ENCODE measurements around the gene NECTIN2.
A peak's percentile ranks its signal among the peaks of the same experiment; 100 is the strongest.
"Not testable (repeated sequence)": the region's sequence is repeated elsewhere in the genome, so short reads cannot be mapped to it uniquely, and the experiment has no call there.

The NECTIN2 gene

GRCh38 chr19:44884566-44884965 lies 38.5 kb downstream of the NECTIN2 start:
- no peak for DNase-seq (ENCODE audit: low read depth in 2 of 2)

- no peak for DNase-seq (ENCODE audit: low read depth in 2 of 2)
These were observed 40.0 kb downstream of the NECTIN2 start for GRCh38 chr19:44886141-44886540.

DNA sequence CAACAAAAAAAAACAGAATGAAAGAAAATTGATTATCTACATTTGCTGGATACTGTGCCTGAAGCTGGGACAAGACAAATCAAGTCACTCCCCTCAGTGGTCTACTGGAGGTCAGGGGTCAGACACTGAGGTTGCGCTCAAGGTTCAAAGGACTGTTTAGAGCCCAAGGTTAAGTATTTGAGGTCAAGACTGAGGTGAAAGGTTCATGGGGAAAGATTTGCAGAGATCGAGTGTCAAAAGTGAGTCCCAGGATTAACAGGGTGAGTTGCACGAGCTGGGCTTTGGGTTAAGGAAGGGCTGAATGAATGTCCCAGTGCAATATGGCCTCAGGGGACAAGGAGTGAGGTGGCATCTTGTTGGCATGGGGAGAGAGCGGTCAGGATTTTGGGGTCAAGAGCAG lies 41.6 kb downstream of the NECTIN2 start:
- no peak for DNase-seq (ENCODE audit: low read depth in 2 of 2)

GRCh38 chr19:44888335-44888734 lies 42.2 kb downstream of the NECTIN2 start:
- not testable (repeated sequence) for DNase-seq (ENCODE audit: low read depth in 2 of 2)

- DNase-seq (ENCODE audit: low read depth in 2 of 2) = no peak
These were observed 43.8 kb downstream of the NECTIN2 start for GRCh38 chr19:44889830-44890365.

DNA sequence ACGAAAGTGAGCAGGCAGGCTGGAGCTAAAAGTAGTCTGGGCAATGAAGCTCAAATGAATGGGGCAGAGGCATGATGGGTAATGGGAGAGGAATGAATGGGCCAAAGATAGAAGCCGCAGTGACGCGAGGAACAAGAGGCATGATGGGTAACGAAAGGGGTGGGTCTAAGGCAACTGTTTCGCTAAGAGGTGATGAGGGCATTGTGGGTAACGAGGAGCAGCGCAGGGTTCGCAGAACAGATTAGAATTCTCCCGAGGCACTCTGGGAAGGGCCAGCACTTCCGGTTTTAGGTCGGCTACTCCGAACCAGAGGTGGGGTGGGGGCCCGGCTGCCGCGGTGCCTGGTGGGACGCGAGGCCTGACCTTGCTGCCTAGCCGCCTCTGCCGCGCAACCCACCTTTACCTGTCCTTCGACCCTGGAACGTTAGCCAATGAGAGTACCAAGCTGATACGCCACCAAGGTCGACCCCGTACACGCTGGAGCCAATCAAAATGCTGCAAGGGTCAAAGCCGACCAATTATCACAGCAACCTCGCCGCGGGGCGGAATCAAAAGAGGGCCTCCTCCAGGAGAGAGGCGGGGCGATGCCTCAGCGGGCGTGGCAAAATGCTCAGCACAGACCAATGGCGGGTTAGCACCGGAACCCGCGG lies 44.4 kb downstream of the NECTIN2 start:
- peak; percentile 100 for DNase-seq (ENCODE audit: low read depth in 2 of 2)

GRCh38 chr19:44891016-44891882 lies 45.2 kb downstream of the NECTIN2 start, which contains the start of gene TOMM40:
TSS of gene TOMM40 (plus strand) at chr19:44891254. CDS start at chr19:44891416, 162 bp downstream.
- DNase-seq (ENCODE audit: low read depth in 2 of 2) = no peak

DNA sequence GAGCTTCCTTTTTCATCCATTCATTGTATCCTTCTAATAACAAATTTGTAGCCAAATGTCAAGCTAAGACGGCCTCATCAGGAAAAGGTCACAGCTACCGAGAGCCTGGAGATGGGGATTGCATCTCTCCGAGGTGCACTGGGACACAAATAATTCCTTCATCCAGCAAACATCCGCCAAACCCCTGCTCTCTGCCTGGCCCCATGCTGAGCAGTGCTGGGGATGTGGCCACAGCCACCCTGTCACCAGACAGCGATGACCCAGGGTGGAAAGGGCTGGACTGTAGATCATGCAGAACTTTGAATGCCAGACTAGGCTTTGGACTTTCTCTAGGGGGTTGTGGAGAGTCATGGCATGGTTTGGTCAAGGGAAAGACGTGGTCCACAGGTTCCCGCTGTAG lies 46.8 kb downstream of the NECTIN2 start:
- DNase-seq (ENCODE audit: low read depth in 2 of 2) = no peak

DNA sequence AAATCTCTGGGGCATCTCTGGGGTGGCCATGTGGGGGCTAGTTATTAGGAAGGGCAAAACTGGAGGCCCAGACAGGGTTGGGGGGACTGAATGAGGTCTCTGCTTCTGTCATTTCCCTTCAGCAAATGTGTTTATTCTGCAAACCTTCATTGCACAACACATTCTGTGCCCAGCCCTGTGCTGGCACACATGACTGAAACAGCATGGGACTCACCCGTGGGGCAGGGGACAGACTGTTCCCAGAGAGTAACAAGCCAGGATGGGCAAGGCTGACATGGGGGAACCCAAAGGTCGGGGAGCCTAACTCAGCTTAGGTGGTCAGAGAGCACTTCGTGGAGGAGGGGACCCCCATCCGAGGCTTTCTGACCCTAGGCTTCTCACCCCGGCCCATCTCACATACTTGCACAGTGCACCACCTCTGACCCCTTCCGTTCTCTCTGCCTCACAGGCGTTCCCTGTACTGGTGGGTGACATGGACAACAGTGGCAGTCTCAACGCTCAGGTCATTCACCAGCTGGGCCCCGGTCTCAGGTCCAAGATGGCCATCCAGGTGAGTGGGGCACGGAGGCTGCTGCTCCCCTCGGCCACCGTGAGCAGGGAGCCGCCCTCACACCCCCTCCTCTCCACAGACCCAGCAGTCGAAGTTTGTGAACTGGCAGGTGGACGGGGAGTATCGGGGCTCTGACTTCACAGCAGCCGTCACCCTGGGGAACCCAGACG lies 47.4 kb downstream of the NECTIN2 start:
- no peak for DNase-seq (ENCODE audit: low read depth in 2 of 2)

GRCh38 chr19:44894052-44894400 lies 47.9 kb downstream of the NECTIN2 start:
- no peak for DNase-seq (ENCODE audit: low read depth in 2 of 2)

DNA sequence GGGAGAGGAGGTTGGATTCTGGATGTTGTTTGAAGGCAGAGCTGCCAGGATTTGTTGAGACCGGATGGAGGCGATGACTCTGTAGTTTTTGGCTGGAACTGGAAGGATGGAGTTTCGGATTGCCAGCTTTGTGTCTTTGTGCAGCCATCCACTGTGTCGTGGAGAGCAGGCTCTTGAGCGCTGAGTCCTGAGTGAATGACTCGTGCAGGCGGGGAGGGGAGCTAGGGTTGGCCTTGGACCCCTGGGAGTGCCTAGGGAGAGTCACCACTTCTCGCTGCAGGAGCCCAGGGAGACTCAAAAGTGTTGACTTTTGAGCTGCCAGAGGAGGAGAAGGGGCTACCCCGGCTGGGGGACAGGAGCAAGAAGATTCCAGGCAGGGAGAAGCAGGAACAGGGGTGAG lies 48.8 kb downstream of the NECTIN2 start:
- DNase-seq (ENCODE audit: low read depth in 2 of 2) = no peak

- DNase-seq (ENCODE audit: low read depth in 2 of 2) = no peak
These were observed 51.7 kb downstream of the NECTIN2 start for GRCh38 chr19:44897835-44898234.

GRCh38 chr19:44900328-44901244 lies 54.5 kb downstream of the NECTIN2 start:
- DNase-seq (ENCODE audit: low read depth in 2 of 2) = no peak

GRCh38 chr19:44903216-44903601 lies 57.1 kb downstream of the NECTIN2 start:
- no peak for DNase-seq (ENCODE audit: low read depth in 2 of 2)

DNA sequence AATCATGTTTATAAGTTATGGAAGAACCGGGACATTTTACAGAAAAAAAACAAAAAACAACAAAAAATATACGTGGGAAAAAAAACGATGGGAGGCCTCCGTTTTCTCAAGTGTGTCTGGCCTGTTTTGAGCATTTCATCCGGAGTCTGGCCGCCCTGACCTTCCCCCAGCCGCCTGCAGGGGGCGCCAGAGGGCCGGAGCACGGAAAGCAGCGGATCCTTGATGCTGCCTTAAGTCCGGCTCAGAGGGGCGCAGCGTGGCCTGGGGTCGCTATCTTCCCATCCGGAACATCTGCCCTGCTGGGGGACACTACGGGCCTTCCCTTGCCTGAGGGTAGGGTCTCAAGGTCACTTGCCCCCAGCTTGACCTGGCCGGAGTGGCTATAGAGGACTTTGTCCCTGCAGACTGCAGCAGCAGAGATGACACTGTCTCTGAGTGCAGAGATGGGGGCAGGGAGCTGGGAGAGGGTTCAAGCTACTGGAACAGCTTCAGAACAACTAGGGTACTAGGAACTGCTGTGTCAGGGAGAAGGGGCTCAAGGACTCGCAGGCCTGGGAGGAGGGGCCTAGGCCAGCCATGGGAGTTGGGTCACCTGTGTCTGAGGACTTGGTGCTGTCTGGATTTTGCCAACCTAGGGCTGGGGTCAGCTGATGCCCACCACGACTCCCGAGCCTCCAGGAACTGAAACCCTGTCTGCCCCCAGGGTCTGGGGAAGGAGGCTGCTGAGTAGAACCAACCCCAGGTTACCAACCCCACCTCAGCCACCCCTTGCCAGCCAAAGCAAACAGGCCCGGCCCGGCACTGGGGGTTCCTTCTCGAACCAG lies 57.7 kb downstream of the NECTIN2 start:
- DNase-seq (ENCODE audit: low read depth in 2 of 2) = peak in 1 of 2 experiments; percentile 5

- DNase-seq (ENCODE audit: low read depth in 2 of 2) = no peak
These were observed 58.4 kb downstream of the NECTIN2 start for GRCh38 chr19:44904426-44904994.

- no peak for DNase-seq (ENCODE audit: low read depth in 2 of 2)
These were observed 59.5 kb downstream of the NECTIN2 start, which contains the start of gene APOE for GRCh38 chr19:44905437-44906160. TSS of gene APOE (plus strand) at chr19:44905796. CDS start at chr19:44906625, 829 bp downstream.

GRCh38 chr19:44907613-44908012 lies 61.5 kb downstream of the NECTIN2 start:
- DNase-seq (ENCODE audit: low read depth in 2 of 2) = no peak
